ENCODE data around the gene TEX2. TPM values are rescaled to one million over a fixed set of nuclear protein-coding genes. Genes with fewer than 3 reads are reported as not detected.

The TEX2 gene
- total and polyA plus RNA-seq, 2 of the 13 experiments (the other 11 are each of a cell fraction or from before 2014, with no cell fraction given): 21.4 to 37.7 TPM

DNA sequence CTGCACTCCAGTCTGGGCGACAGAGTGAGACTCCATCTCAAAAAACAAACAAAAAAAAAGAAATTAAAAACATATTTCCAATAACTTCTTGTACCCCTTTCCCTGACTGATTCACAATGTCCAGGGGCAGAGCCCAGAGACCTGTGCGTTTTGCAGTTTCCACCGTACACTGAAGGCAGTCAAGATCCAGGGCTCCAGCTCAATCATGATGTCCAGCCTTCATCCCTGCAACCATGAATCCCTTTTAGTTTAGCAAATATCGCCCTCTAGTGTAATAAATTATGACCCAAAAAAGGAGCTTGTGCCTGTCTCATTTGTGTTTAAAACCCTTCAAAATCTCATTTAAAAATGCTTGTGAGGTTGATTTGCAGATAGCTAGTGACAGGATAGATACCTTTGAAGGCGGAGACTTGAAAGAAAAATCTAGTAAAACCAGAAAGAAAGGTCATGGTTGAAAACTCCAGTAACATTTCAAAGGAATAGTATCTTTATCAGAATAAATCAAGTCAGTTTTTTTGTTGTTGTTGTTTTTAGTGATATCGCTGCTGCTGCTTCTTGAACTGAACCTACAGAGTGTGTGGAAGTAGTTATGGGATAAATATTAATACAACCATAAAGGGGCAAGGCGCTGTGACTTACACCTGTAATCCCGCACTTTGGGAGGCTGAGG lies 129.4 kb downstream of the TEX2 start (continued):
- TF ChIP-seq, protein P1, sequence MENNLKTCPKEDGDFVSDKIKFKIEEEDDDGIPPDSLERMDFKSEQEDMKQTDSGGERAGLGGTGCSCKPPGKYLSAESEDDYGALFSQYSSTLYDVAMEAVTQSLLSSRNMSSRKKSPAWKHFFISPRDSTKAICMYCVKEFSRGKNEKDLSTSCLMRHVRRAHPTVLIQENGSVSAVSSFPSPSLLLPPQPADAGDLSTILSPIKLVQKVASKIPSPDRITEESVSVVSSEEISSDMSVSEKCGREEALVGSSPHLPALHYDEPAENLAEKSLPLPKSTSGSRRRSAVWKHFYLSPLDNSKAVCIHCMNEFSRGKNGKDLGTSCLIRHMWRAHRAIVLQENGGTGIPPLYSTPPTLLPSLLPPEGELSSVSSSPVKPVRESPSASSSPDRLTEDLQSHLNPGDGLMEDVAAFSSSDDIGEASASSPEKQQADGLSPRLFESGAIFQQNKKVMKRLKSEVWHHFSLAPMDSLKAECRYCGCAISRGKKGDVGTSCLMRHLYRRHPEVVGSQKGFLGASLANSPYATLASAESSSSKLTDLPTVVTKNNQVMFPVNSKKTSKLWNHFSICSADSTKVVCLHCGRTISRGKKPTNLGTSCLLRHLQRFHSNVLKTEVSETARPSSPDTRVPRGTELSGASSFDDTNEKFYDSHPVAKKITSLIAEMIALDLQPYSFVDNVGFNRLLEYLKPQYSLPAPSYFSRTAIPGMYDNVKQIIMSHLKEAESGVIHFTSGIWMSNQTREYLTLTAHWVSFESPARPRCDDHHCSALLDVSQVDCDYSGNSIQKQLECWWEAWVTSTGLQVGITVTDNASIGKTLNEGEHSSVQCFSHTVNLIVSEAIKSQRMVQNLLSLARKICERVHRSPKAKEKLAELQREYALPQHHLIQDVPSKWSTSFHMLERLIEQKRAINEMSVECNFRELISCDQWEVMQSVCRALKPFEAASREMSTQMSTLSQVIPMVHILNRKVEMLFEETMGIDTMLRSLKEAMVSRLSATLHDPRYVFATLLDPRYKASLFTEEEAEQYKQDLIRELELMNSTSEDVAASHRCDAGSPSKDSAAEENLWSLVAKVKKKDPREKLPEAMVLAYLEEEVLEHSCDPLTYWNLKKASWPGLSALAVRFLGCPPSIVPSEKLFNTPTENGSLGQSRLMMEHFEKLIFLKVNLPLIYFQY (CRISPR knock-in tag; IDR thresholded peaks at IDR 0.05; ENCODE audit: borderline replicate concordance): no peak
- TF ChIP-seq TCF7 (IDR thresholded peaks at IDR 0.05; ENCODE audit: low read depth) (no peak), GLI4 (CRISPR knock-in tag; IDR thresholded peaks at IDR 0.05; ENCODE audit: borderline replicate concordance) (no peak), ZMYM3 (CRISPR knock-in tag; IDR thresholded peaks at IDR 0.05) (no peak), ZNF317 (CRISPR knock-in tag; IDR thresholded peaks at IDR 0.05) (no peak), USF2 (IDR thresholded peaks at IDR 0.05; ENCODE audit: low read depth, low read length) (no peak), USF2 (CRISPR knock-in tag; IDR thresholded peaks at IDR 0.05; ENCODE audit: borderline replicate concordance) (no peak), PHF8 (CRISPR knock-in tag; IDR thresholded peaks at IDR 0.05) (no peak), PRDM4 (CRISPR knock-in tag; IDR thresholded peaks at IDR 0.05; ENCODE audit: borderline replicate concordance) (no peak), ZKSCAN1 (IDR thresholded peaks at IDR 0.05; ENCODE audit: low read length) (no peak)
- TF ChIP-seq, protein P2, sequence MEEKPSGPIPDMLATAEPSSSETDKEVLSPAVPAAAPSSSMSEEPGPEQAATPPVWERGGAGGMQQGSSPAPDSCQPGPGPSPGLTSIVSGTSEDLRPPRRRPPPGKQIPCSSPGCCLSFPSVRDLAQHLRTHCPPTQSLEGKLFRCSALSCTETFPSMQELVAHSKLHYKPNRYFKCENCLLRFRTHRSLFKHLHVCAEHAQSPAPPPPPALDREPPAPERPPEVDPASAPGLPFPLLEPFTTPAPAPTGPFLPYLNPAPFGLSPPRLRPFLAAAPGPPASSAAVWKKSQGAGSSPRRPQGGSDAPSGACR (CRISPR knock-in tag; IDR thresholded peaks at IDR 0.05): no peak
- TF ChIP-seq, protein P3, sequence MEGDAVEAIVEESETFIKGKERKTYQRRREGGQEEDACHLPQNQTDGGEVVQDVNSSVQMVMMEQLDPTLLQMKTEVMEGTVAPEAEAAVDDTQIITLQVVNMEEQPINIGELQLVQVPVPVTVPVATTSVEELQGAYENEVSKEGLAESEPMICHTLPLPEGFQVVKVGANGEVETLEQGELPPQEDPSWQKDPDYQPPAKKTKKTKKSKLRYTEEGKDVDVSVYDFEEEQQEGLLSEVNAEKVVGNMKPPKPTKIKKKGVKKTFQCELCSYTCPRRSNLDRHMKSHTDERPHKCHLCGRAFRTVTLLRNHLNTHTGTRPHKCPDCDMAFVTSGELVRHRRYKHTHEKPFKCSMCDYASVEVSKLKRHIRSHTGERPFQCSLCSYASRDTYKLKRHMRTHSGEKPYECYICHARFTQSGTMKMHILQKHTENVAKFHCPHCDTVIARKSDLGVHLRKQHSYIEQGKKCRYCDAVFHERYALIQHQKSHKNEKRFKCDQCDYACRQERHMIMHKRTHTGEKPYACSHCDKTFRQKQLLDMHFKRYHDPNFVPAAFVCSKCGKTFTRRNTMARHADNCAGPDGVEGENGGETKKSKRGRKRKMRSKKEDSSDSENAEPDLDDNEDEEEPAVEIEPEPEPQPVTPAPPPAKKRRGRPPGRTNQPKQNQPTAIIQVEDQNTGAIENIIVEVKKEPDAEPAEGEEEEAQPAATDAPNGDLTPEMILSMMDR (CRISPR knock-in tag; IDR thresholded peaks at IDR 0.05): peak; percentile 88
- TF ChIP-seq, protein P4, sequence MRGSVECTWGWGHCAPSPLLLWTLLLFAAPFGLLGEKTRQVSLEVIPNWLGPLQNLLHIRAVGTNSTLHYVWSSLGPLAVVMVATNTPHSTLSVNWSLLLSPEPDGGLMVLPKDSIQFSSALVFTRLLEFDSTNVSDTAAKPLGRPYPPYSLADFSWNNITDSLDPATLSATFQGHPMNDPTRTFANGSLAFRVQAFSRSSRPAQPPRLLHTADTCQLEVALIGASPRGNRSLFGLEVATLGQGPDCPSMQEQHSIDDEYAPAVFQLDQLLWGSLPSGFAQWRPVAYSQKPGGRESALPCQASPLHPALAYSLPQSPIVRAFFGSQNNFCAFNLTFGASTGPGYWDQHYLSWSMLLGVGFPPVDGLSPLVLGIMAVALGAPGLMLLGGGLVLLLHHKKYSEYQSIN (CRISPR knock-in tag; IDR thresholded peaks at IDR 0.05; ENCODE audit: borderline replicate concordance): no peak
- TF ChIP-seq, protein P5, sequence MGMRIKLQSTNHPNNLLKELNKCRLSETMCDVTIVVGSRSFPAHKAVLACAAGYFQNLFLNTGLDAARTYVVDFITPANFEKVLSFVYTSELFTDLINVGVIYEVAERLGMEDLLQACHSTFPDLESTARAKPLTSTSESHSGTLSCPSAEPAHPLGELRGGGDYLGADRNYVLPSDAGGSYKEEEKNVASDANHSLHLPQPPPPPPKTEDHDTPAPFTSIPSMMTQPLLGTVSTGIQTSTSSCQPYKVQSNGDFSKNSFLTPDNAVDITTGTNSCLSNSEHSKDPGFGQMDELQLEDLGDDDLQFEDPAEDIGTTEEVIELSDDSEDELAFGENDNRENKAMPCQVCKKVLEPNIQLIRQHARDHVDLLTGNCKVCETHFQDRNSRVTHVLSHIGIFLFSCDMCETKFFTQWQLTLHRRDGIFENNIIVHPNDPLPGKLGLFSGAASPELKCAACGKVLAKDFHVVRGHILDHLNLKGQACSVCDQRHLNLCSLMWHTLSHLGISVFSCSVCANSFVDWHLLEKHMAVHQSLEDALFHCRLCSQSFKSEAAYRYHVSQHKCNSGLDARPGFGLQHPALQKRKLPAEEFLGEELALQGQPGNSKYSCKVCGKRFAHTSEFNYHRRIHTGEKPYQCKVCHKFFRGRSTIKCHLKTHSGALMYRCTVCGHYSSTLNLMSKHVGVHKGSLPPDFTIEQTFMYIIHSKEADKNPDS (CRISPR knock-in tag; IDR thresholded peaks at IDR 0.05): no peak

Measured in HepG2 (cell line).